ENCODE results near the gene LY6G5B.

GRCh38 chr6:31717499-31718222, 47.9 kb downstream of the LY6G5B start:
- TF ChIP-seq POLR2A (IDR thresholded peaks at IDR 0.05; ENCODE audit: low read depth, low read length) (no peak), MYC (IDR thresholded peaks at IDR 0.05; ENCODE audit: low read depth, low read length) (no peak), MAX (IDR thresholded peaks at IDR 0.05; ENCODE audit: insufficient read depth, insufficient read length) (no peak), CTCF (IDR thresholded peaks at IDR 0.05; ENCODE audit: extremely low read depth in 1 of 2, insufficient read depth in 1 of 2, low read depth in 1 of 2, low read length in 2 of 2) (no peak), EZH2 (IDR thresholded peaks at IDR 0.05; ENCODE audit: borderline replicate concordance, low read depth, low read length, severe bottlenecking) (no peak), FOS (IDR thresholded peaks at IDR 0.05; ENCODE audit: borderline replicate concordance, insufficient read depth, low read length) (no peak), POLR2AphosphoS5 (IDR thresholded peaks at IDR 0.05; ENCODE audit: insufficient read depth, low read depth, low read length) (no peak), GATA2 (IDR thresholded peaks at IDR 0.05; ENCODE audit: insufficient read depth, insufficient read length, low read depth, low read length) (no peak)
